WTC11 (cell line): Measurements from ENCODE around the gene COL19A1. TPM values are rescaled to one million over a fixed set of nuclear protein-coding genes. Genes with fewer than 3 reads are reported as not detected.

ENCODE experiments used
- ATAC-seq: fragments of 200-7000 bp; cut with Tn5 transposase; 2 replicates; pipeline ENCODE4 v1.10.0; 2021; ENCODE audit warnings: mild to moderate bottlenecking, moderate library complexity
- CTCF ChIA-PET: fragments of 300-600 bp; sonication (Branson Sonifier 250); formaldehyde crosslinking; loops from one replicate; lab custom pipeline; 2021; ENCODE audit warnings: antibody characterized with exemption; lab: Charles Lee
- POLR2A ChIA-PET: fragments of 350-600 bp; sonication (Branson Sonifier 250); formaldehyde crosslinking; loops from one replicate; lab custom pipeline; 2021; ENCODE audit warnings: antibody characterized with exemption; lab: Charles Lee
- DNase-seq: peaks from one replicate; pipeline ENCODE4 v3.0.0; 2021; ENCODE audit warnings: low spot score
- H3K27ac Mint-ChIP-seq: 2 replicates; pipeline ENCODE4 v1.8.0; 2021; ENCODE audit warnings: mixed read lengths
- H3K27me3 Mint-ChIP-seq: 2 replicates; pipeline ENCODE4 v1.8.0; 2021; ENCODE audit warnings: low read depth, mild to moderate bottlenecking, moderate library complexity, mixed read lengths
- H3K36me3 Mint-ChIP-seq: 2 replicates; pipeline ENCODE4 v1.8.0; 2021; ENCODE audit warnings: mixed read lengths
- H3K4me1 Mint-ChIP-seq: 2 replicates; pipeline ENCODE4 v1.8.0; 2022; ENCODE audit warnings: mixed read lengths
- H3K4me3 Mint-ChIP-seq: 2 replicates; pipeline ENCODE4 v1.8.0; 2021; ENCODE audit warnings: mild to moderate bottlenecking, moderate library complexity, mixed read lengths
- H3K9me3 Mint-ChIP-seq: 2 replicates; pipeline ENCODE4 v1.8.0; 2021; ENCODE audit warnings: mixed read lengths
- E2F1 ChIP-seq: sonication (generic); formaldehyde crosslinking; IDR thresholded peaks from 2 replicates; pipeline ENCODE4 v1.8.0; 2022; ENCODE audit warnings: mild to moderate bottlenecking, missing genetic modification reagents
- ESRRA ChIP-seq: sonication (generic); formaldehyde crosslinking; IDR thresholded peaks from 2 replicates; pipeline ENCODE4 v1.8.1; 2022; ENCODE audit warnings: mild to moderate bottlenecking, missing genetic modification reagents, borderline replicate concordance
- GABPB1 ChIP-seq: sonication (generic); formaldehyde crosslinking; IDR thresholded peaks from 2 replicates; pipeline ENCODE4 v1.8.1; 2023; ENCODE audit warnings: mild to moderate bottlenecking, missing genetic modification reagents
- HMGA2 ChIP-seq: fragments of 250-450 bp; sonication (Bioruptor Pico); IDR thresholded peaks from 2 replicates; pipeline ENCODE4 v1.4.0; 2021; ENCODE audit warnings: mild to moderate bottlenecking, moderate library complexity
- NR1H2 ChIP-seq: sonication (generic); formaldehyde crosslinking; IDR thresholded peaks from 2 replicates; pipeline ENCODE4 v1.9.0; 2021; ENCODE audit warnings: mild to moderate bottlenecking, moderate library complexity, missing genetic modification reagents
- NR2C2 ChIP-seq: sonication (generic); formaldehyde crosslinking; IDR thresholded peaks from 2 replicates; pipeline ENCODE4 v1.8.0; 2022; ENCODE audit warnings: mild to moderate bottlenecking, missing genetic modification reagents
- total RNA-seq: library from RNA; stranded (reverse); gene quantifications from 3 replicates; pipeline ENCODE4 v1.2.3, GENCODE V29; 2021
- TF ChIP-seq, protein P1 (sequence below): sonication (generic); formaldehyde crosslinking; IDR thresholded peaks from 2 replicates; pipeline ENCODE4 v1.8.1; 2023; ENCODE audit warnings: mild to moderate bottlenecking, missing genetic modification reagents, borderline replicate concordance
- TF ChIP-seq, protein P2 (sequence below): sonication (generic); formaldehyde crosslinking; IDR thresholded peaks from 2 replicates; pipeline ENCODE4 v1.8.0; 2023; ENCODE audit warnings: mild to moderate bottlenecking, missing genetic modification reagents
- TF ChIP-seq, protein P3 (sequence below): fragments of 250-450 bp; sonication (Bioruptor Pico); IDR thresholded peaks from 2 replicates; pipeline ENCODE4 v1.9.0; 2021; ENCODE audit warnings: mild to moderate bottlenecking
- TF ChIP-seq, protein P4 (sequence below): fragments of 250-450 bp; sonication (Bioruptor Pico); IDR thresholded peaks from 2 replicates; pipeline ENCODE4 v1.9.0; 2021; ENCODE audit warnings: moderate library complexity, mild to moderate bottlenecking, inconsistent platforms, borderline replicate concordance
- TF ChIP-seq, protein P5 (sequence below): sonication (generic); formaldehyde crosslinking; IDR thresholded peaks from 2 replicates; pipeline ENCODE4 v1.8.1; 2023; ENCODE audit warnings: mild to moderate bottlenecking, missing genetic modification reagents
- TF ChIP-seq, protein P6 (sequence below): sonication (generic); formaldehyde crosslinking; IDR thresholded peaks from 2 replicates; pipeline ENCODE4 v1.8.1; 2022; ENCODE audit warnings: low read depth, mild to moderate bottlenecking, moderate library complexity, missing genetic modification reagents, borderline replicate concordance

Gene COL19A1
- total RNA-seq, 1 experiment from 2014 or later = not detected

DNA sequence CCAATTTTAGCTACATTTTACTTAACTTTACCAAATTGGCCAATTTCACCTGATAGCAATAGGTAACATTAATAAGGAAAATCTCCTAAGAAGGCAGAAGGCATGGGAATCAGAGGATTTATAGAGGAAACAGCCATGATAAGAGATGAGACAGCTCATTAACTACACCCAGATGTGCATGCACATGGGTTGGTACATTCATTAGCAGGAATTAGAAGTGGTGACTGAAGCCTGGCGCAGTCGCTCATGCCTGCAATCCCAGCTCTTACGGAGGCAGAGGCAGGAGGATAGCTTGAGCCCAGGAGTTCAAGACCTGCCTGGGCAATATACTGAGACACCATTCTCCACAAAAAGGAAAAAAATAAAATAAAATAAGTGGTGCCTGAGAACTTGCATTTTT, 263.0 kb downstream of the COL19A1 start:
- no peak overlapping the region for H3K27ac Mint-ChIP-seq
- ATAC-seq = no peak
- TF ChIP-seq, protein P1, sequence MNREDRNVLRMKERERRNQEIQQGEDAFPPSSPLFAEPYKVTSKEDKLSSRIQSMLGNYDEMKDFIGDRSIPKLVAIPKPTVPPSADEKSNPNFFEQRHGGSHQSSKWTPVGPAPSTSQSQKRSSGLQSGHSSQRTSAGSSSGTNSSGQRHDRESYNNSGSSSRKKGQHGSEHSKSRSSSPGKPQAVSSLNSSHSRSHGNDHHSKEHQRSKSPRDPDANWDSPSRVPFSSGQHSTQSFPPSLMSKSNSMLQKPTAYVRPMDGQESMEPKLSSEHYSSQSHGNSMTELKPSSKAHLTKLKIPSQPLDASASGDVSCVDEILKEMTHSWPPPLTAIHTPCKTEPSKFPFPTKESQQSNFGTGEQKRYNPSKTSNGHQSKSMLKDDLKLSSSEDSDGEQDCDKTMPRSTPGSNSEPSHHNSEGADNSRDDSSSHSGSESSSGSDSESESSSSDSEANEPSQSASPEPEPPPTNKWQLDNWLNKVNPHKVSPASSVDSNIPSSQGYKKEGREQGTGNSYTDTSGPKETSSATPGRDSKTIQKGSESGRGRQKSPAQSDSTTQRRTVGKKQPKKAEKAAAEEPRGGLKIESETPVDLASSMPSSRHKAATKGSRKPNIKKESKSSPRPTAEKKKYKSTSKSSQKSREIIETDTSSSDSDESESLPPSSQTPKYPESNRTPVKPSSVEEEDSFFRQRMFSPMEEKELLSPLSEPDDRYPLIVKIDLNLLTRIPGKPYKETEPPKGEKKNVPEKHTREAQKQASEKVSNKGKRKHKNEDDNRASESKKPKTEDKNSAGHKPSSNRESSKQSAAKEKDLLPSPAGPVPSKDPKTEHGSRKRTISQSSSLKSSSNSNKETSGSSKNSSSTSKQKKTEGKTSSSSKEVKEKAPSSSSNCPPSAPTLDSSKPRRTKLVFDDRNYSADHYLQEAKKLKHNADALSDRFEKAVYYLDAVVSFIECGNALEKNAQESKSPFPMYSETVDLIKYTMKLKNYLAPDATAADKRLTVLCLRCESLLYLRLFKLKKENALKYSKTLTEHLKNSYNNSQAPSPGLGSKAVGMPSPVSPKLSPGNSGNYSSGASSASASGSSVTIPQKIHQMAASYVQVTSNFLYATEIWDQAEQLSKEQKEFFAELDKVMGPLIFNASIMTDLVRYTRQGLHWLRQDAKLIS (CRISPR knock-in tag) = no peak
- TF ChIP-seq, protein P2, sequence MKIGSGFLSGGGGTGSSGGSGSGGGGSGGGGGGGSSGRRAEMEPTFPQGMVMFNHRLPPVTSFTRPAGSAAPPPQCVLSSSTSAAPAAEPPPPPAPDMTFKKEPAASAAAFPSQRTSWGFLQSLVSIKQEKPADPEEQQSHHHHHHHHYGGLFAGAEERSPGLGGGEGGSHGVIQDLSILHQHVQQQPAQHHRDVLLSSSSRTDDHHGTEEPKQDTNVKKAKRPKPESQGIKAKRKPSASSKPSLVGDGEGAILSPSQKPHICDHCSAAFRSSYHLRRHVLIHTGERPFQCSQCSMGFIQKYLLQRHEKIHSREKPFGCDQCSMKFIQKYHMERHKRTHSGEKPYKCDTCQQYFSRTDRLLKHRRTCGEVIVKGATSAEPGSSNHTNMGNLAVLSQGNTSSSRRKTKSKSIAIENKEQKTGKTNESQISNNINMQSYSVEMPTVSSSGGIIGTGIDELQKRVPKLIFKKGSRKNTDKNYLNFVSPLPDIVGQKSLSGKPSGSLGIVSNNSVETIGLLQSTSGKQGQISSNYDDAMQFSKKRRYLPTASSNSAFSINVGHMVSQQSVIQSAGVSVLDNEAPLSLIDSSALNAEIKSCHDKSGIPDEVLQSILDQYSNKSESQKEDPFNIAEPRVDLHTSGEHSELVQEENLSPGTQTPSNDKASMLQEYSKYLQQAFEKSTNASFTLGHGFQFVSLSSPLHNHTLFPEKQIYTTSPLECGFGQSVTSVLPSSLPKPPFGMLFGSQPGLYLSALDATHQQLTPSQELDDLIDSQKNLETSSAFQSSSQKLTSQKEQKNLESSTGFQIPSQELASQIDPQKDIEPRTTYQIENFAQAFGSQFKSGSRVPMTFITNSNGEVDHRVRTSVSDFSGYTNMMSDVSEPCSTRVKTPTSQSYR (CRISPR knock-in tag) = no peak
- TF ChIP-seq NR1H2 (CRISPR knock-in tag) (no peak), HMGA2 (CRISPR knock-in tag) (no peak), ESRRA (no peak), GABPB1 (CRISPR knock-in tag) (no peak), NR2C2 (CRISPR knock-in tag) (no peak), E2F1 (CRISPR knock-in tag) (no peak)
- TF ChIP-seq, protein P3, sequence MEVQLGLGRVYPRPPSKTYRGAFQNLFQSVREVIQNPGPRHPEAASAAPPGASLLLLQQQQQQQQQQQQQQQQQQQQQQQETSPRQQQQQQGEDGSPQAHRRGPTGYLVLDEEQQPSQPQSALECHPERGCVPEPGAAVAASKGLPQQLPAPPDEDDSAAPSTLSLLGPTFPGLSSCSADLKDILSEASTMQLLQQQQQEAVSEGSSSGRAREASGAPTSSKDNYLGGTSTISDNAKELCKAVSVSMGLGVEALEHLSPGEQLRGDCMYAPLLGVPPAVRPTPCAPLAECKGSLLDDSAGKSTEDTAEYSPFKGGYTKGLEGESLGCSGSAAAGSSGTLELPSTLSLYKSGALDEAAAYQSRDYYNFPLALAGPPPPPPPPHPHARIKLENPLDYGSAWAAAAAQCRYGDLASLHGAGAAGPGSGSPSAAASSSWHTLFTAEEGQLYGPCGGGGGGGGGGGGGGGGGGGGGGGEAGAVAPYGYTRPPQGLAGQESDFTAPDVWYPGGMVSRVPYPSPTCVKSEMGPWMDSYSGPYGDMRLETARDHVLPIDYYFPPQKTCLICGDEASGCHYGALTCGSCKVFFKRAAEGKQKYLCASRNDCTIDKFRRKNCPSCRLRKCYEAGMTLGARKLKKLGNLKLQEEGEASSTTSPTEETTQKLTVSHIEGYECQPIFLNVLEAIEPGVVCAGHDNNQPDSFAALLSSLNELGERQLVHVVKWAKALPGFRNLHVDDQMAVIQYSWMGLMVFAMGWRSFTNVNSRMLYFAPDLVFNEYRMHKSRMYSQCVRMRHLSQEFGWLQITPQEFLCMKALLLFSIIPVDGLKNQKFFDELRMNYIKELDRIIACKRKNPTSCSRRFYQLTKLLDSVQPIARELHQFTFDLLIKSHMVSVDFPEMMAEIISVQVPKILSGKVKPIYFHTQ (CRISPR knock-in tag) = no peak
- TF ChIP-seq, protein P4, sequence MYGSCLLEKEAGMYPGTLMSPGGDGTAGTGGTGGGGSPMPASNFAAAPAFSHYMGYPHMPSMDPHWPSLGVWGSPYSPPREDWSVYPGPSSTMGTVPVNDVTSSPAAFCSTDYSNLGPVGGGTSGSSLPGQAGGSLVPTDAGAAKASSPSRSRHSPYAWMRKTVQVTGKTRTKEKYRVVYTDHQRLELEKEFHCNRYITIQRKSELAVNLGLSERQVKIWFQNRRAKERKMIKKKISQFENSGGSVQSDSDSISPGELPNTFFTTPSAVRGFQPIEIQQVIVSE = no peak
- TF ChIP-seq, protein P5, sequence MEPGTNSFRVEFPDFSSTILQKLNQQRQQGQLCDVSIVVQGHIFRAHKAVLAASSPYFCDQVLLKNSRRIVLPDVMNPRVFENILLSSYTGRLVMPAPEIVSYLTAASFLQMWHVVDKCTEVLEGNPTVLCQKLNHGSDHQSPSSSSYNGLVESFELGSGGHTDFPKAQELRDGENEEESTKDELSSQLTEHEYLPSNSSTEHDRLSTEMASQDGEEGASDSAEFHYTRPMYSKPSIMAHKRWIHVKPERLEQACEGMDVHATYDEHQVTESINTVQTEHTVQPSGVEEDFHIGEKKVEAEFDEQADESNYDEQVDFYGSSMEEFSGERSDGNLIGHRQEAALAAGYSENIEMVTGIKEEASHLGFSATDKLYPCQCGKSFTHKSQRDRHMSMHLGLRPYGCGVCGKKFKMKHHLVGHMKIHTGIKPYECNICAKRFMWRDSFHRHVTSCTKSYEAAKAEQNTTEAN (CRISPR knock-in tag) = no peak
- TF ChIP-seq, protein P6, sequence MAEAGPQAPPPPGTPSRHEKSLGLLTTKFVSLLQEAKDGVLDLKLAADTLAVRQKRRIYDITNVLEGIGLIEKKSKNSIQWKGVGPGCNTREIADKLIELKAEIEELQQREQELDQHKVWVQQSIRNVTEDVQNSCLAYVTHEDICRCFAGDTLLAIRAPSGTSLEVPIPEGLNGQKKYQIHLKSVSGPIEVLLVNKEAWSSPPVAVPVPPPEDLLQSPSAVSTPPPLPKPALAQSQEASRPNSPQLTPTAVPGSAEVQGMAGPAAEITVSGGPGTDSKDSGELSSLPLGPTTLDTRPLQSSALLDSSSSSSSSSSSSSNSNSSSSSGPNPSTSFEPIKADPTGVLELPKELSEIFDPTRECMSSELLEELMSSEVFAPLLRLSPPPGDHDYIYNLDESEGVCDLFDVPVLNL (CRISPR knock-in tag) = no peak
- TF ChIP-seq, all 79 proteins: peak for 0
- no peaks in the 10 kb centered on the region for H3K36me3 Mint-ChIP-seq
- DNase-seq = no peak
- POLR2A ChIA-PET = no interaction called here
- CTCF ChIA-PET = no interaction called here
- no peak overlapping the region for H3K4me3 Mint-ChIP-seq
- H3K4me1 Mint-ChIP-seq = no peaks in the 10 kb centered on the region
- H3K27me3 Mint-ChIP-seq = peaks cover 9% of the 10 kb centered on the region; the same call in 1 of the 2 replicates
- no peaks in the 10 kb centered on the region for H3K9me3 Mint-ChIP-seq
